Activated CD8-positive, alpha-beta memory T cell treated with anti-CD3 and anti-CD28 coated beads, Interleukin-2, amount 50 U/mL, for 48 hours (primary cell): Measurements from ENCODE around the gene TBC1D2.

Experiments used
- DNase-seq: peaks from one replicate; pipeline ENCODE4 v3.0.0-alpha.2; 2020

The TBC1D2 gene

DNA sequence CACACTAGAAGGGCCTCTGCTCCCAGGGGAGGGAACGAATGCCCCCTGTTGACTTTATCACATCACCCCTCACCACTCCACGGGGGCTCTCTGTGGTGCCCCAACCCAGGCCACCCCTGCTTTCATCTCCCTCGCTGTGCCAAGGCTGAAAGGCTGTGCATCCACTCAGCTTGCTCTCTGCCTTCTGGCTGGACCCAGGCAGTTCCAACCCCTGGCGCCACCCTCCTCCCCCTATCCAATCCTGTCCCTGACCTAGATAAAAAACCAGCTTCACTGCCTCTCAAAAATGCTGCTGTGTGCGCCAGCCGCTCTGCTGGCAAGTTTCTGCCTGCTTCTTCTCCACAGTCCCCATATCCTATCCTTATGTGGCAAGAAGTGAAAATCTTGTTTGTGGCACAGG lies 40.6 kb downstream of the TBC1D2 start:
- no peak for DNase-seq

DNA sequence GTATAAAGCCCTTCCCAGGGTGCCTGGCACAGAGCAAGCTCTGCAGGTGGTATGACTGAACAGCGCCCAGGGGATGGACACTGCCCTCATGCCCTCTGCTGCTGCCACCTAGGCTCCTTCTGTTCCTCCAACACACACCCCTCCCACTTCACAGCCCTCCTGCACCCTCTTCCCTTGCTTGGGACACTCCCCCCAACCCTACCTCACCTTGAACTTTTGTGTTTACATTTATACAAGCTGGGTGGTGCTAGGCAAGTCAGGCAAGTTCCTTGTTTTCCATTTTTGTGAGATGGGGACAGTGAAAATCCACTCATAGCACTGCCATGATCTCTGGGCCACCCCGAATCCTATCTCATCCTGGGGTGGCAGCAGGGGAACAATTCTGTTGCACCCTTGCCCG lies 44.2 kb downstream of the TBC1D2 start:
- no peak for DNase-seq

DNA sequence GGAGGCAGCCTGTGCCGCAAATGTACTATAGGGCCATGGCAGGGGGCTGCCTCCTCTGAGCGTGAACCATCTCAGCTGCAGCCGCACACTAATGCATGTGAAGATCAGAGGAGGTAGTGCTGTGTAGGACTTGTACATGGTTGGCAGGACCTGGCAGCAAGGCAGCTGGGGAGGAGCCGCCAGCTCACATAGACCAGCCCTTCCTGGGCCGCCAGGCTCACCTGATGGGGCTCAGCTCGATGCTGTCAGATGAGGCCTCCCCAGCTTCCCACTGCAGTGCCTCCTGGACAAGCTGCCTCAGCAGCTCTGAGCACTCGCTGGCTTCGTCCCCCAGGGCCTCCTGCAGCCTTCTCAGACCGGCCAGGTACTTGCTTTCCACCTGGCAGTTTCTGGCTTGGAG lies 45.0 kb downstream of the TBC1D2 start:
- DNase-seq, result no peak

DNA sequence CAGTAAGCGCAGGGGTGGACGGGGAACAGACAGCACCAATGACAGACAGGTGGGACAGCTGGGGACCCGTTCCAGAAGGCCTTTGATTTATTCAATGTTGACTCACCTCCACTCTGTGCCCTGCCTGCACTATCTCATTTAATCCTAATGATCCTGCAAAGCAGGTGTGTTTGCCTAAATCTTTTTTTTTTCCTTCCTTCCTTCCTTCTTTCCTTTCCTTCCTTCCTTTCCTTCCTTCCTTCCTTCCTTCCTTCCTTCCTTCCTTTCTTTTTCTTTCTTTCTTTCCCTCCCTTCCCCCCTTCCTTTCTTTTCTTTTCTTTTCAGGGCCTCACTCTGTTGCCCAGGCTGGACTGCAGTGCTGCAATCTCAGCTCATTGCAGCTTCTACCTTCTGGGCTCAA lies 45.9 kb downstream of the TBC1D2 start:
- no peak for DNase-seq

DNA sequence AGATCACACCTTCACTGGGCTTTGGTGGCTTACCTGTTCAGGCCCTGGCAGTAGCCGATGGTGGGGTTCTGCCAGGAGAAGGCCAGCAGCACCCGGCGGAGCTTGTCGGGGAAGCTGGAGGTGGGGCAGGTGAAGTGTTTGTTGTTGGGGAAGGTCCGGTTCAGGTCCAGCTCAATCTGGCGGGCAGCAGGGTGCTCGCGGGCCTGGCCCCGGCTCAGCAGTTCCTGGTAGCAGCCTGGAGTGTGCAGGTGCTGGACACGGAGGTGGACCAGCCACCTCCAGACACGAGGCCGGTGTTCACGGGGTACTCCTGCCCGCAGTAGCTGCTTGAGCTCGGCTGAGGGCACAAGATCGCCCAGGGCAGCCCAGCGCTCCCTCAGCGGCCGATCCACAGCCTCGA lies 46.8 kb downstream of the TBC1D2 start:
- no peak for DNase-seq

DNA sequence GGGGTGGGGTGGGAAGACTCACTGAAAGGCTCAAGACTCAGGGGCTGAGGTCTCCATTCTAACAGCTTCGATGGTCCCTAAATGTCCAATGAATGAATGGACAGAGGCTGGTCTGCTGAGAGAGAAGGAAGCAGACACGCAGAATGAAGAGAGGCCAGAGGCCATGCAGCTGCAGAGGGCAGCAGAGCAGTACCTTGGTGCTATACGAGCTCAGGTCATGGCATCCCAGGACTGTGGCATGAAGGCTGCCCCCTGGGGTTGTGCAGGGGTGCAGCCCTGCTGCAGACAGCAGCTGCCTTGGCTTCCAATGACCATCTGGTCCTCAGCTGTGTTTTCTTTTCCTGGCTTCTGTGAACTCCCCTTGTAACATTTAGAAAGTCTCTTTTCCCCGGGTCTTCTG lies 47.8 kb downstream of the TBC1D2 start:
- DNase-seq, result no peak

DNA sequence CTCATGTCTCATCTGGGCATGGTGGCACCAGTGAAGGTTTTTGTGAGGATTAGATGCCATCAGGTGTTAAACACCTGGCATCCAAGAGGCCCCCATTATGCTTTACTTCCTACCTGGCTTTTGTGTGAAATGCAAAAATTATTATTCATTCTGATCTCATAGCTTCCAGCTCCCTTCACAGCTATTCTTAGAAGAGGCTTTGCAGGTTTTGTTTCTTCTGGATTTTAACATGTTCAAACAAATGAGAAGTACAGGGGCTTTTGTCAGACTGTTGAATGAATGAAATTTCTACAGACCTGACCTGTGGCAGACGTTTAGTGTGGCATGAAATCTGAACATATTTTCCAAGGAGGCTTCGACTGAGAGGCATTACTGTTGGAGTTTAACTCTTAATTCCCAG lies 48.7 kb downstream of the TBC1D2 start:
- no peak for DNase-seq

DNA sequence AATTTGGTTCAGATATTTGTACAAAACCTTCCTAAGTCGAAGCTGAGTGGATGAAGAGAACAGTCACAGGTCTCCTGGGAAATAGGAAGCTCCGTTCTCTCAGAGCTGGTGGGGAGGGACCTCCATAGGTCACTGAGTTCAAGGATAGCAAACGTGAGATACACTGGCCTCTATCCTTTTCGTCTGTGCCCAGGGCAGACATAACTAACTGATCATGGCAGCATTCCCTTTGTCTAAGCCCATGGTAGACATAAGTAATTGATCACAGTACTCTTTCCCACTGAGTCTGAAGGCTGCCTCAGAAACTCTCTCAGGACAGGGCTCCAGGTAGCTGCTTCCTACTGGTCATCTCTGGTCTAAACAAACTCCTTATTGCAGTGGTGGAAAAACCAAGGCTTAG lies 50.8 kb downstream of the TBC1D2 start:
- no peak for DNase-seq

DNA sequence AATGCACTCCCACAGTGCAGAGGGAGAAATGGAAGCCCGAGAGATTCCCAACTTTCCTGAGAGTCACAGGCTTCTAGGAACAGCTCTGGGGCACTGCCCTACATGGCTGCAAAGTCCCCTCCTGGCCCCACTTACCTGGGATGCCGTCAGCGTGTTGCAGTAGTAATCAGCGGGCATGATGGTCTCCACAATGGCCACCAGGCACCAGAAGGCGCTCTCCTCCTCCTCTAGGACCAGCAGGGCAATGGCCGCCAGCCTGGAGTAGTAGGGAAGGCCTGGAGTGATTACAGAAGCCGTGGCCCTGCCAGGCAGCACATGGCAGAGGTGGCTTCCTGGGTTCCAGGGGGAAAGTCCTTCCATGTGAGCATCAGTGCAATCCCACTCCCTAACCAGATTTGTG lies 52.3 kb downstream of the TBC1D2 start:
- DNase-seq, result no peak

DNA sequence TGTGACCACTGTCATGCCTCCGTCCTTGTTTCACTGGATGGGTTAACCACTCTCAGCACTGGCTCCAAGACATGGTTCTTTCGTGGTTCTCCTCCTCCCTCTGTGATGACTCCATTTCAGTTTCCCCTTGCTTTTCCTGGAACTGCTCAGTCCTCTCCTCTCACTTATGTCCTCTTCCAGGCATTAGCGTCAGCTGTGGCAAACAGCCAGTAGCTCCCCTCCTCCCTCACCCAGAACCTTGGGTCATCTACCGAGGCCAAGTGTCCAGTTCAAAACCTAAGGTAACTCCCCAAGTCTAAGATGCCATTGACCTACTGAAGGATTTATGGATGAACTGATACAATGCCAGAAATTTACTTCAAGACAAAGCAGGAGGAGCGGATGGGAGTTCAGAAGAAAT lies 53.2 kb downstream of the TBC1D2 start:
- no peak for DNase-seq

DNA sequence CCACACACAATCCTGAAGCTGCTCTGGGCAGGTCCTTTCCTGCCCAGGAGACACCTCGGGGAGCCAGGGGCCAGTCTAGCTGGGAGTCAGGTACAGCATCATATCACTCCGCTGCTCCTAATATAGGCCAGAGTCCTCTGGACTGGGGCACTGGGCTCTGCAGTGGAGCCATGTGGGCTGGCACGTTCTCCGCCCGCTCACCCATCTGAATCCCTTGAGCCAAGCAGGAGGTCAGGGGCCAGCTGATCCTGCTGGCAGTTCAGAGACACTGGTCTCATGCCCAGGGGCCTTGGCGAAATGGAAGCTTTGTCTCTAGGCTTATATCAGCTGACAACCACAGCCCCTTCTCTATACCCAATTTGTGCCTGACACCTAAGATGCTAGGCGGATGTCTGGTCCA lies 53.7 kb downstream of the TBC1D2 start:
- no peak for DNase-seq

DNA sequence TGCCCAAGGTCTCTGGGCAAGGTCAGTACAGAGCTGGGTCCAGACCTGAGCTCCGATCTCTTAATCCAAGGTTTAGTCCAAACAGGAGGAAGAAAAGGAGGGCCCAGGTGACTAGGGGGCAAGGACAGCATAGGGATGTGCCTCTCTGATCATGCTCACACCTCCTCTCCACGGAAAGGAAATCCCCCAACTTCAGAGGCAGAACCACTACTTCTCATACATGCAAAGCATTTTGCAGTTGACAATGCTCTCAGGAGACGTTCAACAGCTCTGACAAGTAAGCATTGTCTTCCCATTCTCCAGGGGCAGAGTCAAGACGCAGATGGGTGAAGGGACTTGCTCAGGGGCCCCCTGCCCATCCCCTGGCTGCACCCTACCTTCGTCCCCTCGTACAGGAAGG lies 54.3 kb downstream of the TBC1D2 start:
- no peak for DNase-seq

DNA sequence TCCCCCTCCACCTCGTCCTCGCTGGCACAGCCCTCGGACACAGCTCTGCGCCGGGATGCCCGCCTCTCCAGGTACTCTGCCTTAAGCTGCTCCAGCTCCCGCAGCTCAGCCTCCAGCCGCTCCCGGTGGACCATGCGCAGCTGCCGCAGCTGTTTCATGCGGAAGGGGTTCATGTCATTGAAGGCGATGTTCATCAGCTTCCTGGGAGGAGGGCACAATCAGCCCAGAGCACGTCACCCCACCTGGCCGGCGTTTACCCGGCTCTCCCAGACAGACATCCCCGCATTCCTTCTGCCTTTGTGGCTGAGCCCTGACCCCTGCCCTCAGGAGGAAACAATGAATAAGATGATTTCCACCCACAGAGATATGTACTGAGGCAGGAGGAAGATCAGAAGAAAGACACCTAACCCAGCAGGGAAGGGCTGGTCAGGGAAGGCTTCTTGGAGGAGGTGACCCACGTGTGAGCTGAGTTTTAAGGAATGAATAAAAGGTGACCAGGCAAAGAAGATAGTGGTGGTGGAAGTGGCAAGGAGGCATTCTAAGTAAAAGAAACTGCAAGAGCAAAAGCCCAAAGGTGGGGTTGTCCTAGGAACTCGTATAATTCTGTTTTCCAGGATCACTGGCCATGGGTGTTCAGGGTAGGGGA lies 55.9 kb downstream of the TBC1D2 start:
- DNase-seq, result no peak

DNA sequence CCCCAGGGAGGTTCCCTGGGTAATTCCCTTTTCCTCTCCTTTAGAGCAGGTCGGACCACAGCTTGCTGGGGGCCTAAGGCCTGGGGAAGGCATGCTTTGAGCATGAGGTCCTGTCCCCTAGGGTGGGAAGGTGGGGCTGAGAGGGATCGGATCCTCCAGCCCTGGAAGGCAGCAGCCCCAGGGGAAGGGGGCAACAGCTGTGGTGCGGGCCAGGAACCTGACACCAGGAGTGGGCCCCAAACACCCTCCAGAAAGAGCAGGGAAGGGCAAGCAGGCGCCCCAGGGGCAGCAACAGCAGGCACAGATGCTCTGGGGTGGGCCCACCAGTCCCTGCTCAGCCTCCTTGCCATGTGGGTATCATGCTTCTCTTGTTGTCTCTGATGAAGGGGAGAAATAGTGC lies 59.8 kb downstream of the TBC1D2 start:
- DNase-seq, result no peak

DNA sequence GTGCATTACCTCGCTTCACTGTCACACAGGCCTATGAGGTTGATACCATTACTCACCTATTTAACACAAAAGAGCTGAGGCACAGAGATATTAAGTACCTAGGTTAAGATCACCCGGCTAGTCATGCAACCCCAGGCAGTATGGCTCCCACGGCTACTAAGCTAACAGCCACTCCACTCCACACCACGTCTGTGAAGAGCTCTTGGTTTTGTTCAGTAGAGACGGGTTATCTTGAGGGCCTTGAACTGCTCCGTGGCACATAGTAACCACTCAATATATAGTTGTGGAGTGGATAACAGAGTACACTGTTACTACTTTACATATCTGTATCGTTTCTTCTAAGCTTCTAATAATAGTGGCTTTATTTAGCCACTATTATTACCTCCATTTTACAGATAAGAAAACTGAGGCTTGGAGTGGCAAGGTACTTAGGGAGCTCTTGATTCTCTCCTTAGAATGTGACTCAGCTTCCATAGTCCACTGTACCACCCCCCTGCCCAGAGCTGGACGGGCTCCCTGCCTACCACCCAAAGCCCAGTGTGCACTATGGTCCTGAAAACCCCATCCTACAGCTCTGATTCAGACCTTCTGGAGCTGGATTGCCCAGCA lies 62.0 kb downstream of the TBC1D2 start:
- no peak for DNase-seq

DNA sequence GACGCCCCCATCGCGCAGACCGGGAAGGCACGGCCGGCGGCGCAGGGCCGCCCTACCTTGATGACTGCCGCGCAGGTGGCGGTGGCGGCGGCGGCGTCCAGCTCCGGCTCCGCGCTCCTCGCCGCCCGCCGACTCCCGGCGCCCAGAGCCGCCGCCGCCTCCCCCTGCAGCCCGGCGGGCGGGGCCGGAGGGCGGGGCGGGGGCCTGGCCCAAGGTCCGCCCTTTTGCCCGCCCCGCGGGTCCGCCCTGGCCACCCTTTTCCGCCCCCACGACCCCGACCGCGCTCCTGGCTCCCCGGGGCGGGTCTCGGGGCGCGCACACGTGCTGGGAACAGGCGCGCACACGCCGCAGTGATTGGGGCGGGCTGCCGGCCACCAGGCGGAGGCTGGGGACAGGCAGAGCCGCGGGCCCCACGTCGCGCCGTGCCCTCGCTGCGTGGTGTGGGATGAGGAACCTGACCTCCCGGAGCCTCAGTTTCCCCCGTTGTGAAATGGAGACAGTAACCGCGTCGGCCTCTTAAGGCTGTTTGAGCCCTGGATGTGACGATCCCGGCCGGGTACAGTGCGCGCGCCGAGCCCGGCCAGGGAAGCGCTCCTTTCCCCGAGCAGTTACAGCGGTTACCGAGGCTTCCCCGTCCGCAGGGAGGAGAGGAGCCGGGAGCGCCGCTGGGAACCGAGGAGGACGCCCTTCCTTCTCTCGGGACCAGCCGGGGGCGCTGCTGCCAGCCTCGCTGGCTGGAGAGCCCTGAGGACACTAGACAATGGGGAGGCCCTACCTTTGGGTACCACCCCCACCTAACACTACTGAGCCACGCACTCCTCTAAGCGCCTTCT lies 62.7 kb downstream of the TBC1D2 start, which contains the start of gene CORO2A:
Gene CORO2A (minus strand): TSS at position 135 of the 833 bp plus-strand sequence. CDS start 34,977 bp downstream, outside the sequence.
- DNase-seq, result peak; percentile 85

DNA sequence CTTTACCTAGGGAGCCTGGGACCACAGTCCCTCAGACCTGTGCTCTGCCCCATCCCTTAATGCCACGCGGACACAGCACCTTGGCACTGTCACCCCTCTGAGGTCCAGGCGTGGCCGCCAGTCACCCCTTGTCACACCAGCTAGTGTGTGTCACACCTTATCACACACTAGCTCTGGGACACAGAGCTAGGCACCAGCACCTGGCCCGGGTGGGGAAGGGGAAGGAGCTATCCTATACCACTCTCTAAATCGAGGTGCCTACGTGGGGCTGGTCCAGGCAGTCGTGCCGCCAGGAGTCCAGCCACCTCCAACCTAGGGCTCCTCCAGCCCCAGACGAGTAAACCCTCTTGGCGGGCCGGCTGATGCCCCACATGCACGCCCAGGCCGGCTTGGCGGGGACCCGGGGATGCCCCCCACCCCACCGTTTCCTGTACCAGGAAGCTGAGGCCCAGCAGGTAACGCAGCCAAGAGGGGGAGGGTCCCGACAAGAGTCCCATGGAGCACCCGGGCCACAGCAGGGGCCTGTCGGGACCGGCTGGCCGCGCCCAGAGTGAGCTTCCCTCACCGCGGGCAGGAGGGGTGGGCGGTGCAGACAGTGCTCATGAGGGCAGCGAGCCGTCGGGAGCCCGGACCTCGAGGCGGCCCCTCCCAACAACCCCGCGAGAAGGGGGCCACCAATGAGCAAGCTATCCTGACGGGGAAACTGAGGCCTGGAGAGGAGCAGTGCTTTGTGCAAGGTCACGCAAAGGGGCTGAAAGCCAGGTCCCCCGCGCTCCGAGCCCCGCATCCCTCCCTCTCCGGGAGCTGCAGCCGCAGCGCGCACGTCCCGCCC lies 63.6 kb downstream of the TBC1D2 start:
- DNase-seq, result peak; percentile 69

DNA sequence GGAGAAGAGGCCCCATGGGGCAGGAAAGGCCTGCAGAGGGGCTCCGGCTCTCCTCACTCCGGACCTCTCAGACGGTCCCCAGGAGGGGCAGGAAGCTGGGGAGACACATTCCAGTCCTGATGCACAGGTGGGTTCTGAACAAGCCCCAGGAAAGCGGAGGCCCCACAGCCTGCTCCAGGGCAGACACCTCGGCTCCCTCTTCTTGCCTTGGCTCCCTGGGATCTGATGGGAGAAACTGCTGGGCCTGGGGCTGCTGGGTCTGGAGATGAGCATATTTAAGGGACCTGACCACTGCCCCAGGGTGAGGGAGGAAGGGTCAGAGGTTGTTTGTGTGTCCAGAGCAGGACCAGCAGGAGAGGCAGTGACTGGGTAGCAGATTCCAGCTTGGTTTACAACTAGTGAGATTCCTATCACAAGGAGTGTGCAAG lies 64.3 kb downstream of the TBC1D2 start:
- DNase-seq, result no peak

DNA sequence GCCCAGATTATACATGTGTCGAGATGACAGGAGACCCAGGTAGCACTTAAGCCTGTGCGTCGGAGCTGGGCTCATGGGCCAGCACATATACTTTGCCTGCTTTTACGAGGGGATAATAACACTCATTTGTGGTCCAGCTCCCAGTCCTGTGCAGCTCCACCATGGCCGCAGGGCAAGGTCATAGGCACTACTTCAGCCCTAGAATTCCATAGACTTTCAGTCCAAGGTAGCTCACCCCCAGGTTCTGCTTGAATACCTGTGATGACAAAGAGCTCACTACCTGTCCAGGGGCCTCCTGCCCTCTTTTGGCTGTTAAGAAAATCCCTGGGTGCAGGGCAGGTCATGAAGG lies 64.7 kb downstream of the TBC1D2 start:
- no peak for DNase-seq

DNA sequence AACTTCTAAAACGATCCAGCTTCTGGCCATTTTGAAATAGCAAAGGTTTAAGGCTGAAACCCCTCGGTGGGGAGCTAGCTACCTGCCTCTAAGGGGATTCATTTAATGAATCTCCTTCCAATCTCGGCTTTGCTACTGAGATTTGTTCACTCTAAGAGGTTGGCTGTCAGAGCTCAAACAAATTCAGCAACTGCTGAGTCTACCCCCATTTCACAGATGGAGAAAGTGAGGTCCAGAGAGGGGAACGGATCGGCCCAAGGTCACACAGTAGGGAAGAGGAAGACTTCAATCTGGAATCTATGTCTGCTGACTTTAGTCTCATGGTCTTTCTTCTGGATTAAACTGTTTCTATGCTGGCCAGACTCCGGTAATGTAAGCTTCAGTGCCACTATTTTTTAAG lies 66.0 kb downstream of the TBC1D2 start:
- no peak for DNase-seq

DNA sequence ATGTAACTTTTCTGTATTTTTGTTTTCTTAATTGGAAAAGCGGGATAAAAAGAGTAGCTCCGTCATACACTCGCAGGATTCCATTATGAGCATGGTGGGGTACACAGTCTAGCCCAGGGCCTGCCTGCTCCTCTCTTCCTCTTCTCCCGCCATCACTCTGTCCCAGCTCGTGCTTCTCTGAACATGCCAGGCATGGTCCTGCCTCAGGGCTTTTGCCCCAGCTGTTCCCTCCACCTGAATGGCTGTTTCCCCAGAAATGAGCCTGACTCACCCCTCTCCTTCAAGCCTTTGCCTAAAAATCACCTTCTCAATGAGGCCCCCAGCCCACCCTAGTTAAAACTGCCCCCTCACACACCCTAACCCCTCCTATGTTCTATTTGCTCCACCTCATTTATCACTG lies 67.5 kb downstream of the TBC1D2 start:
- DNase-seq, result no peak

DNA sequence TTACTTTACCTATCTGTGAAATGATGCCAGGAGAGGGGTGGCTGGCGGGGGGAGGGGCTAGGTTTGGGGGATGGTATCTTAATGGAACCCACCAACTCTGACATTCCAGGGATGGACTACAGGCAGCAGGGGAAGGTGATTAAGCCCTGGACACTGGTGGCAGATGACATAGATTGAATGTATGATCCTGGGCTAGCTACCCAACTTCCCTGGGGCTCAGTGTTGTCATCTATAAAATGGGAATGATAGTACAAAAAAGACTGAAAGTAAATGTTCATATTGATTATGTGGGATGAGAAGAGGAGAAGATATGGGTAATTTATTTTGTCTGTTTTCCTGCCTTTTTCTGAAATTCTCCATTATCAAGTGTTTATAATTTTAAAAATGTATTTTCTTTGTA lies 69.2 kb downstream of the TBC1D2 start:
- DNase-seq, result no peak

DNA sequence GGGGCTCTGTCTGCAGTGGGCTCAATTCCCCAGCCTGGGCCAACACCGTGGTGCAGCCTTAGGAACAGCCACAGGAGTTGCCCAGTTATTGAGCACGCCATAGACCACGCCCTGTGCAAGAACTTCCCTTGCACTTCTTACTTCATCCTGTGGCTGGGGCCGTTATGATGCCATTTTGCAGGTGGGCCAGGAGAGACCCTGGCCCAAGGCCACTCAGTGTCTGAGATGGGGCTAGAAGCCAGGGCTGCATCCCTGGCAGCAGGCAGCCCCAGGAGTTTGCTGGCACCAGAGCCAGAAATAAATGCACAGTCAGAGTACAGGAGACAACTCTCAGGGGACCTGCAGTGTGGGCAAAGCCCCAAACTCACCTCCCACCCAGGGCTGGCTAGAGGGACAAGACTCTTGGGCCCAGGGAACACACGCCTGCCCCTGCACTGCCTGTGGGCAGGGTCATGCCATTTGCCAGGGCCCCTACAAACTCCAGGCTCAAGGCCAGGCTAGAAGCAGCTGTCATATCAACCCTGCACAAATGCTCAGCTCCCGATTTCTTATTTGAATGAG lies 69.8 kb downstream of the TBC1D2 start:
- DNase-seq, result no peak
